H7 (cell line): ENCODE data around the gene TMEM30A. TPM values are rescaled to one million over a fixed set of nuclear protein-coding genes. Genes with fewer than 3 reads are reported as not detected.

Source experiments
- DNase-seq: peaks from one replicate; pipeline ENCODE4 v3.0.0; 2012
- H3K27me3 ChIP-seq: 2 replicates; pipeline ENCODE4 v1.6.0; 2011; ENCODE audit warnings: mild to moderate bottlenecking, low read length; ENCODE audit not compliant: control insufficient read depth, insufficient read depth
- H3K36me3 ChIP-seq: replicated peaks from 2 replicates; pipeline ENCODE4 v1.5.1; 2011; ENCODE audit warnings: low read length; ENCODE audit not compliant: control insufficient read depth, insufficient read depth
- H3K4me3 ChIP-seq: 2 replicates; pipeline ENCODE4 v1.5.1; 2011; ENCODE audit warnings: low read depth, mild to moderate bottlenecking, control low read depth, low read length, moderate library complexity; ENCODE audit not compliant: insufficient read depth
- total RNA-seq: library from RNA; depleted of rRNA; stranded (reverse); fragments of >200 nt; shearing (Covaris generic); gene quantifications from 2 replicates; pipeline ENCODE4 v1.2.3, GENCODE V29; 2014; rRNA removed

Gene TMEM30A
- total RNA-seq: 33.0 and 45.1 TPM in 2 replicates

DNA sequence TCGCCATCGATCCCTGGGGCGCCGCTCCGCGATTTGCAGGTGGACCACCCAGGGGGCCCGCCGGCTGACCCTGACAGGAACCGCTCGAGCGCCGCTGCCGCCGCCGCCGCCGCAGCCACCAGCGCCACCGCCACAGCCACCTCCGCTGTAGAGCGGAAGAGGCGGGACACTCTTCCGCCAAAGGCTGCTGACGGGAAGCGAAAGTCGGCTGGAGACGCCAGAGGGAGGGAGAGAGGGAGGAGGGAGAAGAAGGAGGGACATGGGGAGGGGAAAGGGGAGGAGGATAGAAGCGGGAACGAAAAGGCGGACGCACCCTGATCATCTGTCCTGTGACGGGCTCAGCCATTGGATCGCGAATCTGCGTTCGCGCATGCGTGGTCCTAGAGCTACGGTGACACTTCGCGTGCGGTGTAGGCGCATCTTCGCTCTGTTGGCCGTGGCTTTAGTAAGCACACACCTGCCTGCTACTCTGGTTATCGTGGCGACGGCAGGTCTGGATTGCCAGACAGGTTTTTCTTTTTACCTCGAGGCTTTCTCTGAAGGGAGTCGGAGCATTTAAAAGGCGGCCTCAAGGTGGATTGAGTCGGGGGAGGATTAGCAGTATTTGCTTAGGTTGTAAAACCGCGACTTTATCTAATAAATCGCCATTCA lies at the start of gene TMEM30A:
Gene TMEM30A, minus strand, starts transcription at position 161 of the 651 bp plus-strand sequence. Its CDS starts 154 bp downstream, at position 7.
- Histone ChIP-seq H3K4me3 (peak within 1 kb of the TSS; percentile 96), H3K36me3 (no peaks in the 10 kb centered on the region), H3K27me3 (no peaks in the 10 kb centered on the region)
- peak; percentile 91 for DNase-seq

DNA sequence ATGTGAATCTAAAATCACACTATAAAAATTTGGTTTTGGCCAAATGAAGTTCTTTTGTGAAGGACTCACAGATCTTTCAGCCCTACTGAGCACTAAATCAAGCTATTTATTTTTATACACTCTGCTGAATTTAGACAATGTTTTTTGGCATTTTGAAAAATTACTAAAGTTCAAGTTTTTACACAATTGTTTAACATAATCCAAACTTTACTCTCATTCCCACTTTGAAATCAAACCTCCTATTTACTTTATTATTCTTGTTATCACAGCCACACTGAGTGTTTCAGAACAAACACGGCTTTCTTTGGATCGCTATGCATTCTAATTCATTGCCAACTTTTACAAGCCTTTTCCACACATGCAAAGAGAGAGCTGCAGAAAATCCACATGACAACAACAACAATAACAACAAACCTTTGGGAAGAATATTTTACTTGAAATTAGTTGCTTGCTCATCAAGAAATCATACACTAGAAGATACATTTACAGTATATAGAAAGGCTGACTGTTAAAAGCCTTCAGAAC lies 49.1 kb upstream of the TMEM30A start:
- DNase-seq: no peak
- Histone ChIP-seq H3K36me3 (no peaks in the 10 kb centered on the region), H3K4me3 (peak overlapping the region; percentile 2; the same call in 1 of the 2 replicates), H3K27me3 (no peaks in the 10 kb centered on the region)

DNA sequence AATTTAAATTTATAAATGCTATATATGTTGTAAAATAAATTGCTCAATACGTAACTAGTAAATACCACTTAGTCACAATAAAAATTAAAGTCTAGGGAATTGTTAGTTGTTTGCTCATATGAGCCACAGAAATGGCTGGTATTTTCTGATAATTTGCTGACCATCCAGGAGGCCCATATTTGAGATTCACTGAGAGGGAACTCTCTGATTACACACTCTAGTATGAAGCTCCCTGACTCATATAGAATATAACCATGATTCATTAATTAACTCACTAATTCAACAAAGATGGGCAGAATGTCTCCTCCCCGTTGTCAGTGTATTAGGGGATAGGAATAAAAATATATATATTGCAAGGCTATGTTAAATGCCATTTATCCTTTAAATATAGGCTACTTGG lies 46.6 kb upstream of the TMEM30A start:
- H3K36me3 ChIP-seq: no peaks in the 10 kb centered on the region
- H3K27me3 ChIP-seq: no peaks in the 10 kb centered on the region
- no peak for DNase-seq
- no peak overlapping the region for H3K4me3 ChIP-seq

GRCh38 chr6:75329703-75330102 lies 45.1 kb upstream of the TMEM30A start:
- Histone ChIP-seq H3K27me3 (no peaks in the 10 kb centered on the region), H3K36me3 (no peaks in the 10 kb centered on the region), H3K4me3 (no peak overlapping the region)
- DNase-seq: no peak

DNA sequence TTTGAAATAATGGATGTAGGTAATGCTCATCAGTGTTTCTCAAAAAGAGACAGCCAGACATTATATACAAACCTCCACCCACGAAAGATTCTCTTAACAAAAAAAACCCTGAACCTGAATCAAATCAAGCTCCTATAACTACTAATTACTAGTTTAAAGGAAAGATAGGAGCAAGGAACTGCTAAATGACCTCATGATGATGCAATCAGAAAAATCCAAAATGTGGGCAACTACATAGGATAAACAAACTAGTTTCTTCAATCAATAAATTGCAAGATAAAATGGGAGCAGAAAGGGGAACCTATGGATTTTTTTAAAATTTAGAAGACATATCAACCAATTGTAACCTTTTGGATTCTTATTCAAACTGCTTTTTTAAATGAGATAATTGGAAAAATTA lies 43.2 kb upstream of the TMEM30A start:
- Histone ChIP-seq H3K4me3 (no peak overlapping the region), H3K36me3 (no peaks in the 10 kb centered on the region), H3K27me3 (no peaks in the 10 kb centered on the region)
- DNase-seq: no peak

- Histone ChIP-seq H3K4me3 (no peak overlapping the region), H3K27me3 (no peaks in the 10 kb centered on the region), H3K36me3 (no peaks in the 10 kb centered on the region)
- DNase-seq: peak; percentile 24
These were observed 42.1 kb upstream of the TMEM30A start for GRCh38 chr6:75326557-75327258.

GRCh38 chr6:75318900-75319299 lies 34.3 kb upstream of the TMEM30A start:
- no peak for DNase-seq
- no peaks in the 10 kb centered on the region for H3K27me3 ChIP-seq
- no peaks in the 10 kb centered on the region for H3K36me3 ChIP-seq
- no peak overlapping the region for H3K4me3 ChIP-seq

DNA sequence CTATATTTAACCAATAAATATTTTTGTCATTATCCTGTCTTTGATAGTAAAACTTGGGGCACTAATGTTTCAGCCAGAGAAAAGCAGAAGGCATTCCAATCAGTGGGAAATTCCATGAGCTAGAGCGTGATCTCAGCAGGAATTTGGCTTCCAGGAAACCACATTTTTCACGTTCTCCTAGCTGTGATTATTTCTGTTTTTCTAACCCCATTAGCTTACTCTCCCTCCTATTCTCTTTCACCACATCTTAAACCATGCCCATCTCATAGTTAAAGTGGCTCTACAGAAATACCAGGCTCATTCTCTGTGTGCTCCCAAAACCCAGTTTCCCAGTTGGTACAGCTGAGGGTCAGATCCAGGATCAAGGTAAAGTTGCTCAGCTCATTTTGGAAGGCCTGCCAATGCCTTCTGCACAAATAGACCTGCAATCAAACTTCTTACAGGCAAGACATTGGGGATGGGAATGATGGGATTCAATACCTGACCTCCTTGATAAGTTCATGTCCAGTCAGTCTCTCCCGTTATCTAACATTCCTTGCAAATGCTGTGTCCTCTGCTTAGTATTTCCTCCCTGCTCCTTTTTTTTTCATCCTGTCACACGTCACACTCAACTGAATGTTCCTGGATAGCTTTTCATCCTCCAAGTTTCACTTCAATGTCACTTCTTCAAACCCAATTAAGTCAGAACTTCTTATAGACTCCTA lies 33.1 kb upstream of the TMEM30A start:
- H3K4me3 ChIP-seq: no peak overlapping the region
- peak; percentile 12 for DNase-seq
- H3K36me3 ChIP-seq: no peaks in the 10 kb centered on the region
- H3K27me3 ChIP-seq: no peaks in the 10 kb centered on the region

DNA sequence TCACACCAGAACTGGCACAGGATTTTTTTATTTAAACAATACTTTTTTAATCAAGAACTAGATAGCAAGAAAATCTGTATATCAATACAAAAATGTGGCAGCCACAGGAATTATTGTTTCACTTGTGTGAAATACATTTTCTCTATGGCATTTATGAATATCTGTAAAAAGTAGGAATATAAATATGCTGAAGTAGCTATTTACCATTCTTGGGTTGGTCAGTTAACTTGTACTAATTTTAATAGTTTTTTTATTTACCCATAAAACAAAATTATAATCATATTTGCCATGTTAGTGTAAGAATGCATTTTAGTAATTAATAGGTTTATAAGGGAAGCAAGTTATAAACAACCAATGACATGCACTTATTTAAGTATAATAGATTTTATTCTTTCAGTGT lies 31.4 kb upstream of the TMEM30A start:
- no peaks in the 10 kb centered on the region for H3K36me3 ChIP-seq
- H3K4me3 ChIP-seq: no peak overlapping the region
- no peak for DNase-seq
- no peaks in the 10 kb centered on the region for H3K27me3 ChIP-seq

DNA sequence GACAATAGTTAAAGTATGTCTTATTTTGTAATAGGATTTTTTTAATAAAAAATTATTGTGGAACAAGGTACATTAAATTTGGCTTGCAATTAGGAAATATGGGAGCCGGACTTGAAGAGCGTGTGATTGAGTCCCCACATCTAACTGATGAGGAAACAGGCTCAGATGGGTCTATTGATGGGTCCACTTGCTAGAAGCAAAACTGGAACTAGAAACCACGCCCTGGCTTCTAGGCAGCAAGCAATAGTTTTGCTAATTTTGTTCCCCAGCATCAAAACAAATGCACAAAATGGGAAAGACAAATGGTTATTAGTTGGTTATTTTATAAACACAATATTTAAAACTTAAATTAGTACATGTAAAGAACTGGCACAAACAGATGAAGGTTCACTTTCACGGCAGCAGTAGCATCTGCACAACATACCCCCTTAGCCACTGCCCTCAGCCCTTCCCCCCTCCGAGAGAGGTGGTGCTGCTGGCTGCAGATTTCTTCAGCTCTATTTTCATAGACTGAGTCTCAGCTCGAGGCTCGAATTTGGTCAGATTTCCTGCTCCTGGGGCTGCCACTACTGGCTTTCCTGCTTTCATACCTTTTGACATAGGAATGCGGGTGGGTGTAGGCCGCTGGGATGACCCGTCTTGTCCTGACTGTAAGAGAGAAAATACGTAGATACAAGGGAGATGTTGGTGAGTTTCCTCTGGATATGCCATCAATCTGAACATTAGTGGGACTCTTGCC lies 23.8 kb upstream of the TMEM30A start:
- no peaks in the 10 kb centered on the region for H3K36me3 ChIP-seq
- DNase-seq: peak; percentile 21
- H3K4me3 ChIP-seq: no peak overlapping the region
- H3K27me3 ChIP-seq: no peaks in the 10 kb centered on the region

DNA sequence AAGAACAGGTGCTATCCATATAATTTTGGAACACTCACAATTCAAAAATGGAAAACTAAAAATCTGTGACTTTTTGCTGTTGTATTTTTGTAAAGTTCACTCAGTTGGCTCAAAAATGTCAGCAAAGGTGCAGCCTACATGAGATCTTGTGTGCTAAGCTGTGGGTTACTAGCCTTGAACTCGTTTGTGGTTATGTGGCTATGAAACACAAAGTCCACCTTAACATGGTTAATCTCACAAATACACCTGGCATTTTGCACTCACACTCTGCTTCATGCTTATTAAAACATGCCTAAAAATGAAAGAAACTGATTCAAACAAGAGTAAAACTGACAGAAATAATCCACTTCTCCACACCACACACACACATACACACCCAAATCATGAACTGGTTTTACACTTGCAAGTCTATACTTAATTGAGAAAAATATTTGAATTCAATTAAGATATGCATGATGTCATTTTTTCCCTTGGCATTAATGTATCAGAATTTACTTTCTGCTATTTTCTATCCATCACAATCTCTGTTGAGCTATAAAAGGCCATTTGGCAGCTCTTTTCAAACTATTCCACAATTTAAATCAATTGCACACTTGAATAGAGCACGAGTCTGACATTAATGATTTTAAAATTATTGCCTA lies 22.9 kb upstream of the TMEM30A start:
- Histone ChIP-seq H3K27me3 (no peaks in the 10 kb centered on the region), H3K36me3 (no peaks in the 10 kb centered on the region)

GRCh38 chr6:75306064-75306463 lies 21.5 kb upstream of the TMEM30A start:
- Histone ChIP-seq H3K36me3 (no peaks in the 10 kb centered on the region), H3K27me3 (no peaks in the 10 kb centered on the region), H3K4me3 (no peak overlapping the region)
- DNase-seq: no peak

More for the DNA sequence above, 22.9 kb upstream of the TMEM30A start:
- no peak for DNase-seq
- no peak overlapping the region for H3K4me3 ChIP-seq

DNA sequence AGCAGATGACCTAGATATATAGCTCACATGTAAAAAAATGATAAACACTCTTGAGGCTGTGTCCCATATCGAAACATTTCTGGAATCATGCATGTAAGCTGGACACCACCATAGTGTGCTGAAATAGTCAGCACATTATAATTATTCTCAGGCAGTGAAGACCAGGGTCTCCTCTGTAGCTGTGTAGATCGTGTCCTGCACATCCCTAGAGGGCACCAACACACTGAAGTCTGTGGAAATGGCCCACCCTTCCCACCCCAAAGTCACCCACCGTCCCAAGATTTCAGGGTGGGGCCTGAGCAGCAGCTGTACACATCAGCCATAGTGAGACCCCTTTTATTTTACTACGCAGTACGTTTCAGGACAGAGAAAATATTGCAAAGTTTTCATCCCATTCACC lies 21.0 kb upstream of the TMEM30A start:
- no peak overlapping the region for H3K4me3 ChIP-seq
- no peak for DNase-seq

DNA sequence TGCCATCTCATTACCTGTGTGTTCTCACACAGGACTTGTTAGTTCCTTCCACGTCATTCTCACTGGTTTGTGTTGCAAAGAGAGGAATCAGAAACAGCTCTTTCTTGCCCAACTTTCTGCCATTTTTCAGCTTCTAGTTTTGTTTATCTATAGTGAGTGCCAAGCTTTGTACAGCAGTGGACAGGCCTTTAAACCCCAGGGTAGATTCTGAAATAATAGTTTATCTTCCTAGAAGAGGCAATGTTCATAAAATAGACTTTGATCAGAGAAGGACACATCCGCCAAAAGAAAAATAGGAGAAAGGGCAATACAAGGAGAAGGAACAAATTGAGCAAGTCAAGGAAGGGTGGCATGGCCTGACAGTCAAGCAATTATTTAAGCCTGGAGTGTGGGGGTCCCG lies 17.7 kb upstream of the TMEM30A start:
- DNase-seq: no peak
- no peaks in the 10 kb centered on the region for H3K36me3 ChIP-seq
- H3K27me3 ChIP-seq: no peaks in the 10 kb centered on the region
- no peak overlapping the region for H3K4me3 ChIP-seq

More for the DNA sequence above, 21.0 kb upstream of the TMEM30A start:
- Histone ChIP-seq H3K36me3 (no peaks in the 10 kb centered on the region), H3K27me3 (no peaks in the 10 kb centered on the region)
